GM12872 (cell line): ENCODE data around the gene AP4S1.

Experiments used
- CTCF ChIP-seq: IDR thresholded peaks from 3 replicates; pipeline ENCODE4 v1.5.1; 2011; ENCODE audit warnings: low read depth, mild to moderate bottlenecking, low read length, moderate library complexity; ENCODE audit not compliant: insufficient read depth

Gene AP4S1

GRCh38 chr14:31126680-31127079, 101.2 kb downstream of the AP4S1 start:
- no peak for TF ChIP-seq CTCF

- no peak for TF ChIP-seq CTCF
Observed at GRCh38 chr14:31127690-31128089, 102.2 kb downstream of the AP4S1 start.

DNA sequence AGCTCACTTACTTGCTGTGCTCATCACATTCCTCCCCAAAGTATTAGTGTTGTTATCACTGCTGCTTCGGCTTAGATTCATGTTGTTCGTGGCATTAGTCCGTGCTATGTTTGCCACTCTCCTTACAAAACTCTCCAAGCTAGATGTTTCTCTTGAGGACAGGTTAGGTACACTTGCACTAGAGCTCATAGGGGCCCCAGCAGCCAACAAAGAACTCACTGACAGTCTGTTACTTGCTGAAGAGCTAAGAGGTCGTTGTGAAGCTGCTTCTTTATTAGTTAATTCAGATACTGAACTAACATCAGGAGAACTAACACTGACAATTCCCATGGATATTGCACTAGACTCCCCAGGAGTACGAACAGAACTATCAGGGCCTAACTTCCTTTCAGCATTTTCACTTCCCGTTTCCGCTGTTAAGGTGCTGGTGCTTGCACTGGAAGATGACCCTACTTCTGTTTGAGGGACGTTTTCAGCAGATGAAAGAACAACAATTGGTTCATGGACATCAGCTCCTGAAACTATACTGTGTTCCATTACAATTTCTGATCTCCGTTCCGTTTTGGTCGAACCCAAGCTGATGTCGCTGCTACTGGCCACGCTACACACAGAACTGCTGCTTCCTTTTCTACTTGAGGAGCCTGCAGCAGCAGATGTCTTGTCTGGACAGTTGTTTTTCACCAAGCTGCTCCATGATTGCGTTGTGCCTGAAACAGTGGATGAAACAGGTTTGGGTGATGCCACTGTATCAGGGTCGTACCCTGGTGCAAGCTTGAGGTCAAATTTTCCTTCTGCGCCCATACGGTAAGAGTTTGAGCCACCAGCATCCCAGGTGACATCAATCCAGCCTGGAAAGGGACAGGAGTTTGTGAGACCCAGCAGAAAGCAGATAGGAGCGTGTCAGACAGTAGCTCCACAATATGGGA, 103.4 kb downstream of the AP4S1 start:
- TF ChIP-seq CTCF = no peak

- no peak for TF ChIP-seq CTCF
Observed at GRCh38 chr14:31133133-31133532, 107.7 kb downstream of the AP4S1 start.

- TF ChIP-seq CTCF = no peak
Observed at GRCh38 chr14:31137214-31137889, 111.9 kb downstream of the AP4S1 start.

DNA sequence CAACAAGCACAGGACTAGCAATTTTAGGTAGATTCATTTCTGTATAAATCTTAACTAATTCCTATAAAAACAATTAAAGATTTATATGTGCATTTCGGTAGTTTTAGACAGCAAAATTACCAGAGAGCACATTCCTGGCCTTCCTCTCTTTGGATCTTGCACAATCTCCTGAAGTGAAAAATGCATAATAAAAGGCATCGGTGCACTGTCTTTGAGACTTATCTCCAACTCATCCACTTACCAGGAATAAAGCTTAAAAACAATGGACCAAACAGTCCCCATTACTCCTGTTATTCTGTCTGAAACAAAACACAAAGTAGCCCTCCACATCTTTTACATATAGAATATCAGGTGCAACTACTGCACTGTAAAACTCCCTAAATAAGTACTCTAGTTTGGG, 112.9 kb downstream of the AP4S1 start:
- no peak for TF ChIP-seq CTCF

GRCh38 chr14:31139301-31139847, 113.9 kb downstream of the AP4S1 start:
- TF ChIP-seq CTCF = no peak
